IMR-90 (cell line): ENCODE data around the gene SKIC8. TPM values are rescaled to one million over a fixed set of nuclear protein-coding genes. Genes with fewer than 3 reads are reported as not detected.

Experiments used
- ATAC-seq: fragments of 200-7000 bp; cut with Tn5 transposase; 2 replicates; pipeline ENCODE4 v1.9.1; 2020; ENCODE audit warnings: low read depth, mild to moderate bottlenecking, moderate library complexity
- BruUV-seq: library from RNA; stranded (reverse); fragments of 400-500 nt; replicated peaks from 2 replicates; lab custom pipeline; 2021; lab: Mats Ljungman, UMichigan
- CTCF ChIA-PET: fragments of 300-600 bp; formaldehyde crosslinking; extraction: SDS; loops from one replicate; lab custom pipeline; 2021; ENCODE audit warnings: antibody characterized with exemption; lab: Yijun Ruan, JAX
- POLR2A ChIA-PET: fragments of 300-600 bp; sonication (Branson Sonifier 250); formaldehyde crosslinking; loops from one replicate; lab custom pipeline; 2022; ENCODE audit warnings: antibody characterized with exemption; ENCODE audit not compliant: unreplicated experiment; lab: Charles Lee
- DNase-seq: peaks from one replicate; pipeline ENCODE4 v3.0.0; 2013
- H2AFZ ChIP-seq: replicated peaks from 2 replicates; pipeline ENCODE3; 2013; ENCODE audit warnings: low read length, mild to moderate bottlenecking; ENCODE audit not compliant: poor library complexity
- H2AK5ac ChIP-seq: 2 replicates; pipeline ENCODE4 v1.6.1; 2013; ENCODE audit warnings: low read depth, low read length, inconsistent platforms
- H2AK9ac ChIP-seq: replicated peaks from 2 replicates; pipeline ENCODE3; 2013; ENCODE audit warnings: mild to moderate bottlenecking, low read depth, low read length, moderate library complexity; ENCODE audit not compliant: poor library complexity
- H2BK120ac ChIP-seq: 2 replicates; pipeline ENCODE4 v1.6.1; 2013; ENCODE audit warnings: low read depth, low read length, inconsistent platforms
- H2BK15ac ChIP-seq: 3 replicates; pipeline ENCODE4 v1.6.1; 2013; ENCODE audit warnings: low read depth, low read length, inconsistent platforms
- H2BK20ac ChIP-seq: 2 replicates; pipeline ENCODE4 v1.6.1; 2013; ENCODE audit warnings: low read depth, mild to moderate bottlenecking, inconsistent platforms, low read length, moderate library complexity
- H2BK5ac ChIP-seq: 2 replicates; pipeline ENCODE4 v1.6.1; 2013; ENCODE audit warnings: mild to moderate bottlenecking, low read depth, low read length, inconsistent platforms; ENCODE audit not compliant: poor library complexity, severe bottlenecking
- H3K14ac ChIP-seq: replicated peaks from 2 replicates; pipeline ENCODE4 v1.6.1; 2013; ENCODE audit warnings: low read depth, low read length, inconsistent platforms
- H3K18ac ChIP-seq: 2 replicates; pipeline ENCODE4 v1.6.1; 2013; ENCODE audit warnings: low read depth, low read length, control low read depth
- H3K23ac ChIP-seq: 2 replicates; pipeline ENCODE4 v1.6.1; 2013; ENCODE audit warnings: low read depth, low read length, inconsistent platforms
- H3K27ac ChIP-seq: 2 replicates; pipeline ENCODE4 v1.5.1; 2013; ENCODE audit warnings: mild to moderate bottlenecking, control low read depth, low read length; ENCODE audit not compliant: insufficient read depth
- H3K27me3 ChIP-seq: 2 replicates; pipeline ENCODE4 v1.6.1; 2013; ENCODE audit warnings: low read length; ENCODE audit not compliant: control insufficient read depth, insufficient read depth
- H3K36me3 ChIP-seq: 2 replicates; pipeline ENCODE4 v1.6.1; 2013; ENCODE audit warnings: low read length, mixed read lengths; ENCODE audit not compliant: control insufficient read depth, insufficient read depth
- H3K4ac ChIP-seq: 2 replicates; pipeline ENCODE4 v1.6.1; 2013; ENCODE audit warnings: low read depth, low read length, inconsistent platforms
- H3K4me1 ChIP-seq: 2 replicates; pipeline ENCODE4 v1.6.1; 2013; ENCODE audit warnings: low read length, mixed read lengths; ENCODE audit not compliant: control insufficient read depth, insufficient read depth
- H3K4me2 ChIP-seq: 2 replicates; pipeline ENCODE4 v1.6.1; 2013; ENCODE audit warnings: low read depth, mild to moderate bottlenecking, control low read depth, low read length, moderate library complexity
- H3K4me3 ChIP-seq: 2 replicates; pipeline ENCODE4 v1.5.1; 2013; ENCODE audit warnings: low read depth, mild to moderate bottlenecking, control low read depth, low read length, moderate library complexity; ENCODE audit not compliant: insufficient read depth
- H3K56ac ChIP-seq: 2 replicates; pipeline ENCODE4 v1.6.1; 2013; ENCODE audit warnings: low read length, inconsistent platforms; ENCODE audit not compliant: insufficient read depth; ENCODE audit errors: extremely low read depth
- H3K79me1 ChIP-seq, 2 experiments: 2 replicates each; pipeline ENCODE4 v1.6.1; 2013; ENCODE audit warnings: low read length in 2 of 2, inconsistent platforms in 1 of 2, low read depth in 1 of 2
- H3K9ac ChIP-seq: 2 replicates; pipeline ENCODE4 v1.6.1; 2013; ENCODE audit warnings: low read depth, low read length, control low read depth
- H3K9me1 ChIP-seq: 2 replicates; pipeline ENCODE4 v1.6.1; 2013; ENCODE audit warnings: low read length, inconsistent platforms; ENCODE audit not compliant: insufficient read depth
- H3K9me3 ChIP-seq: 2 replicates; pipeline ENCODE4 v1.6.1; 2013; ENCODE audit warnings: low read length; ENCODE audit not compliant: control insufficient read depth, insufficient read depth
- H4K20me1 ChIP-seq: 2 replicates; pipeline ENCODE4 v1.6.1; 2013; ENCODE audit warnings: low read length, inconsistent platforms; ENCODE audit not compliant: insufficient read depth
- H4K5ac ChIP-seq: 2 replicates; pipeline ENCODE4 v1.6.1; 2013; ENCODE audit warnings: mild to moderate bottlenecking, low read depth, low read length, control low read depth
- H4K8ac ChIP-seq, 2 experiments: 2 replicates each; pipeline ENCODE4 v1.6.1; 2013; ENCODE audit warnings: low read depth in 2 of 2, low read length in 2 of 2, control low read depth in 1 of 2, inconsistent platforms in 1 of 2
- H4K91ac ChIP-seq: 2 replicates; pipeline ENCODE4 v1.6.1; 2013; ENCODE audit warnings: low read depth, low read length, inconsistent platforms; ENCODE audit not compliant: insufficient read depth
- BHLHE40 ChIP-seq: fragments of 150-350 bp; IDR thresholded peaks from 2 replicates; pipeline ENCODE4 v1.6.1; 2016; ENCODE audit warnings: mild to moderate bottlenecking, low read depth, low read length
- CEBPB ChIP-seq: IDR thresholded peaks from 2 replicates; pipeline ENCODE4 v1.6.1; 2012; ENCODE audit warnings: low read depth, low read length, improper control_type of control experiment
- CHD1 ChIP-seq: IDR thresholded peaks from 2 replicates; pipeline ENCODE4 v1.6.1; 2012; ENCODE audit warnings: low read depth, low read length, improper control_type of control experiment
- ELK1 ChIP-seq: fragments of 150-350 bp; IDR thresholded peaks from 2 replicates; pipeline ENCODE4 v1.6.1; 2016; ENCODE audit warnings: low read depth, mild to moderate bottlenecking, low read length, moderate library complexity, borderline replicate concordance
- MAFK ChIP-seq: IDR thresholded peaks from 2 replicates; pipeline ENCODE4 v1.6.1; 2012; ENCODE audit warnings: low read depth, low read length, improper control_type of control experiment
- NFE2L2 ChIP-seq: fragments of 150-350 bp; IDR thresholded peaks from 2 replicates; pipeline ENCODE4 v1.6.1; 2016; ENCODE audit warnings: low read depth, mild to moderate bottlenecking, low read length
- POLR2A ChIP-seq: IDR thresholded peaks from 2 replicates; pipeline ENCODE4 v1.6.1; 2012; ENCODE audit warnings: mild to moderate bottlenecking, low read depth, low read length
- RAD21 ChIP-seq: IDR thresholded peaks from 2 replicates; pipeline ENCODE4 v1.6.1; 2012; ENCODE audit warnings: low read length, improper control_type of control experiment
- RCOR1 ChIP-seq: IDR thresholded peaks from 2 replicates; pipeline ENCODE4 v1.6.1; 2012; ENCODE audit warnings: mild to moderate bottlenecking, low read length, improper control_type of control experiment; ENCODE audit not compliant: insufficient replicate concordance
- RFX5 ChIP-seq: IDR thresholded peaks from 2 replicates; pipeline ENCODE4 v1.8.0; 2012; ENCODE audit warnings: low read depth, mild to moderate bottlenecking, low read length, moderate library complexity
- SMC3 ChIP-seq: fragments of 150-350 bp; IDR thresholded peaks from 2 replicates; pipeline ENCODE4 v1.6.1; 2016; ENCODE audit warnings: low read depth, mild to moderate bottlenecking, antibody characterized with exemption, low read length, moderate library complexity
- WGBS, 2 experiments: methylation state at CpG; one replicate each; pipeline versions ENCODE4 v1.1.5 to v1.1.7; 2013; ENCODE audit warnings: missing lambda C conversion rate in 2 of 2; ENCODE audit not compliant: insufficient read length in 1 of 2; ENCODE audit errors: extremely low coverage in 2 of 2; 5-methylcytosine and 5-hydroxymethylcytosine counted together
- dilution Hi-C: fragments of 300-500 bp; cut with HindIII; formaldehyde crosslinking; loops from one replicate; pipeline ENCODE4 v1.14.3; 2018; ENCODE audit warnings: low sequenced_read_pairs; ENCODE audit not compliant: unreplicated experiment
- in situ Hi-C: fragments of 300-500 bp; cut with MboI; formaldehyde crosslinking; loops from 3 replicates; pipeline ENCODE4 v1.14.3; 2019; ENCODE audit warnings: low sequenced_read_pairs, inconsistent platforms, mixed read lengths
- intact Hi-C: fragments of 100-400 bp; cut with micrococcal nuclease; formaldehyde crosslinking; loops from 2 replicates; pipeline ENCODE4 v1.10.0; 2022
- polyA plus RNA-seq, 3 experiments: library from polyadenylated mRNA; depleted of rRNA; stranded (reverse); fragments of >200 nt; gene quantifications; 2 replicates each; pipeline ENCODE4 v1.2.3, GENCODE V29; 2012; ENCODE audit warnings: low replicate concordance in 1 of 3
- total RNA-seq: library from RNA; depleted of rRNA; stranded (reverse); fragments of >200 nt; gene quantifications from 2 replicates; pipeline ENCODE4 v1.2.3, GENCODE V29; 2012
- TF ChIP-seq, protein P1 (sequence below): fragments of 150-350 bp; IDR thresholded peaks from 2 replicates; pipeline ENCODE4 v1.6.1; 2017; ENCODE audit warnings: mild to moderate bottlenecking, antibody characterized with exemption, low read length, low read depth
- TF ChIP-seq, protein P2 (sequence below): conservative IDR thresholded peaks from 2 replicates; pipeline ENCODE4 v1.5.1; 2012; ENCODE audit warnings: mild to moderate bottlenecking, low read depth, low read length, improper control_type of control experiment

The SKIC8 gene
- total and polyA plus RNA-seq, 2 of the 4 experiments (the other 2 are of a cell fraction): 72.2 to 124 TPM

DNA sequence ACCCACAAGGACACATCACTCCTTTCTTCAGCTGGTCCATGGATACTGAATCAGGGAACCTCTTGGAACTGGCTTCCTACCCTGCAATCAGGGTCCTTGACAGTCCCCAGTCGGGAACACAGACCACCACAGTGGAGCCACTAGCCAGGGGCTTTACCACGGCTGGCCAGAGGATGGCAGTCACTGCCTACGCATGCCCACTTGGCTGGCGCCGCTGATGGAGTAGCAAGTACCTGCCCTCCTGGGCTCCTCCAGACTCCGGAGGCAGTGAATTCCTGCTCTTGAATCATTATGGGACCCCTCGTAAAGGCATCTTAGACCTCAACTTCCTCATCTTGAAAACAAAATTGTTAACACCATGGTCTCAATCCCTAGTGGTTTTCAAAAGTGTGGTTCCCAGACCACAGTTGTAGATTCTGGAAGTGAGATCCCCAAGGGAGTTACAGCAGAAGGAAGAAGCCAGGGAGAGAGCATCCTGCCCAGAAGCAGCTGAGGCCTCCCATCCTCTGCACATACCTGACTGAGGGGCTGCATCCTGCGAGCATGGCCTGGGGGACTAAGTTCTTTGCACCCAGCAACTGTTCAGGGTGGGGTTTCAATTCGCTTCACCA, 9.1 kb upstream of the SKIC8 start:
- Histone ChIP-seq H3K4ac (no peak overlapping the region), H3K27me3 (peaks cover 16% of the 10 kb centered on the region; the same call in 1 of the 2 replicates), H2BK5ac (no peak overlapping the region), H3K4me1 (peaks cover 6% of the 10 kb centered on the region), H3K56ac (no peak overlapping the region), H3K4me2 (no peak overlapping the region), H3K79me1 (no peaks in the 10 kb centered on the region), H3K23ac (0 out of 2 replicates have a peak overlapping the region, but pooled peaks have one; percentile 6), H3K9me1 (peaks cover 3% of the 10 kb centered on the region; the same call in 1 of the 2 replicates), H3K36me3 (no peaks in the 10 kb centered on the region), H4K8ac (peak overlapping the region in 1 of 2 experiments; percentile 8; a peak in 1 of 4 replicates), H3K9me3 (no peaks in the 10 kb centered on the region), H3K9ac (no peak overlapping the region), H2BK15ac (no peak overlapping the region), H3K14ac (no peak overlapping the region), H2AK9ac (peak overlapping the region; percentile 98), H2BK20ac (no peak overlapping the region), H3K4me3 (no peak overlapping the region), H2AFZ (peak overlapping the region; percentile 83), H2AK5ac (no peak overlapping the region), H4K20me1 (no peaks in the 10 kb centered on the region), H3K18ac (no peak overlapping the region), H4K5ac (no peak overlapping the region), H3K27ac (no peak overlapping the region), H2BK120ac (no peak overlapping the region), H4K91ac (no peak overlapping the region)
- ChIA-PET POLR2A (no interaction called here), CTCF (interaction anchor here (0.6 to 1.2 kb wide), 6 partner anchors 110 to 240 kb away, joined by 3 to 4 read pairs (median 3); no protein-coding TSS in a partner anchor)
- BruUV-seq: no TSS peak
- dilution Hi-C loops: no loop called here
- peak; percentile 92 for ATAC-seq
- 9% methylated on average over 4 of the region's 9 CpGs; no CpG with 5 or more reads in 1 of the 2 experiments for WGBS, 2 experiments
- intact Hi-C loops: loop anchor here (1.0 to 2.0 kb wide), 4 partner anchors 107 to 400 kb away; no protein-coding TSS in a partner anchor
- TF ChIP-seq, protein P1, sequence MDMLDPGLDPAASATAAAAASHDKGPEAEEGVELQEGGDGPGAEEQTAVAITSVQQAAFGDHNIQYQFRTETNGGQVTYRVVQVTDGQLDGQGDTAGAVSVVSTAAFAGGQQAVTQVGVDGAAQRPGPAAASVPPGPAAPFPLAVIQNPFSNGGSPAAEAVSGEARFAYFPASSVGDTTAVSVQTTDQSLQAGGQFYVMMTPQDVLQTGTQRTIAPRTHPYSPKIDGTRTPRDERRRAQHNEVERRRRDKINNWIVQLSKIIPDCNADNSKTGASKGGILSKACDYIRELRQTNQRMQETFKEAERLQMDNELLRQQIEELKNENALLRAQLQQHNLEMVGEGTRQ: no peak
- TF ChIP-seq RFX5: no peak
- TF ChIP-seq, protein P2, sequence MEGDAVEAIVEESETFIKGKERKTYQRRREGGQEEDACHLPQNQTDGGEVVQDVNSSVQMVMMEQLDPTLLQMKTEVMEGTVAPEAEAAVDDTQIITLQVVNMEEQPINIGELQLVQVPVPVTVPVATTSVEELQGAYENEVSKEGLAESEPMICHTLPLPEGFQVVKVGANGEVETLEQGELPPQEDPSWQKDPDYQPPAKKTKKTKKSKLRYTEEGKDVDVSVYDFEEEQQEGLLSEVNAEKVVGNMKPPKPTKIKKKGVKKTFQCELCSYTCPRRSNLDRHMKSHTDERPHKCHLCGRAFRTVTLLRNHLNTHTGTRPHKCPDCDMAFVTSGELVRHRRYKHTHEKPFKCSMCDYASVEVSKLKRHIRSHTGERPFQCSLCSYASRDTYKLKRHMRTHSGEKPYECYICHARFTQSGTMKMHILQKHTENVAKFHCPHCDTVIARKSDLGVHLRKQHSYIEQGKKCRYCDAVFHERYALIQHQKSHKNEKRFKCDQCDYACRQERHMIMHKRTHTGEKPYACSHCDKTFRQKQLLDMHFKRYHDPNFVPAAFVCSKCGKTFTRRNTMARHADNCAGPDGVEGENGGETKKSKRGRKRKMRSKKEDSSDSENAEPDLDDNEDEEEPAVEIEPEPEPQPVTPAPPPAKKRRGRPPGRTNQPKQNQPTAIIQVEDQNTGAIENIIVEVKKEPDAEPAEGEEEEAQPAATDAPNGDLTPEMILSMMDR: peak; percentile 91
- TF ChIP-seq RCOR1: no peak
- TF ChIP-seq CHD1: no peak
- TF ChIP-seq NFE2L2: no peak
- TF ChIP-seq RAD21: peak; percentile 95
- TF ChIP-seq ELK1: no peak
- TF ChIP-seq CEBPB: no peak
- peak; percentile 70 for TF ChIP-seq SMC3
- TF ChIP-seq MAFK: no peak
- no peak for TF ChIP-seq POLR2A
- TF ChIP-seq BHLHE40: no peak
- in situ Hi-C loops: no loop called here
- DNase-seq: peak; percentile 58
